Caki2 (cell line): Measurements from ENCODE around the gene TOX3. TPM values are rescaled to one million over a fixed set of nuclear protein-coding genes. Genes with fewer than 3 reads are reported as not detected.

Experiments used
- DNase-seq: peaks from one replicate; pipeline ENCODE4 v3.0.0-alpha.2; 2015; ENCODE audit warnings: low read depth
- in situ Hi-C: cut with HindIII; loops from 2 replicates; pipeline ENCODE4 v1.10.0; 2016; ENCODE audit warnings: low sequenced_read_pairs, low pct_unique_long_range_greater_than_20kb, mixed read lengths
- total RNA-seq: library from RNA; depleted of rRNA; stranded (reverse); fragments of >200 nt; shearing (Covaris generic); gene quantifications from 2 replicates; pipeline ENCODE4 v1.2.3, GENCODE V29; 2014; ENCODE audit warnings: low replicate concordance

TOX3 gene
- total RNA-seq, 1 experiment from 2014 or later = 0.10 TPM

DNA sequence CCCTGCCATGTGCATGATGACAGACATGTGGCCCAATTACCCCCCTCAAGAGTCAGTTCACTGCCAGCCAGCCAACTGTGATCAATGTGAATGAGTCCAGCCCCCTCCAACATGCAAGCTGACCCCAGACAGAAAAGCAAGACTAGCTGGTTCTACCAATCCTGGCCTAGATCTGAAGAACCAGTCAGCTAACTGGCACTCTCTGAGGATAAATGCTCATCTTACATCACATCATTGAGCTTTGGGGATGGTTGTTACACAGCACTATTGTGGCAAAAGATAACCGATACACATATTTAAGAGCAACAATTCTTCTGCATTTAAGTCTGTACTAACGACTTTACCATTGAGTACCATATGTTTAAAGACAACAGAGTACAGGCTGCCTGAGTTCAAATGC, 106.7 kb downstream of the TOX3 start:
- in situ Hi-C loops = no loop called here

DNA sequence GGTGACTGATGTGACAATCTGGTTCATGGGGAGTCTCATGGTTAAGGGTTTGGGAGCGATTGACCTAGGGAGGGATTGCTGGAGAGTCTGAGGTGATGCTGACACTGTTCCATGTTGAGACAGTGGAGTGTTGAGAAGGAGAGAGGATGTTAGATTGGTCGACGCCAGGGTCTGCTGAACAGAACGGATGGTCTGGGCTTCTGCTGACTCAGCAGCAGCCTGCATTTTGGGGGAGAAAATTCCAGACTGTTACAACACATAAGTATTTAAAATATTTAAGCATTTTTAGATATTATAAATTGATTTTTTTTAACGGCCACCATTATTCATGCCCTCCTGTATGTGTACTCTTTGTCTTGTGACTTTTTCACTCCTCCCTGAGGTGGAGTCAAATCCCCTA, 107.2 kb downstream of the TOX3 start:
- in situ Hi-C loops = no loop called here
- DNase-seq = no peak

More for the DNA sequence above, 106.7 kb downstream of the TOX3 start:
- DNase-seq = no peak

DNA sequence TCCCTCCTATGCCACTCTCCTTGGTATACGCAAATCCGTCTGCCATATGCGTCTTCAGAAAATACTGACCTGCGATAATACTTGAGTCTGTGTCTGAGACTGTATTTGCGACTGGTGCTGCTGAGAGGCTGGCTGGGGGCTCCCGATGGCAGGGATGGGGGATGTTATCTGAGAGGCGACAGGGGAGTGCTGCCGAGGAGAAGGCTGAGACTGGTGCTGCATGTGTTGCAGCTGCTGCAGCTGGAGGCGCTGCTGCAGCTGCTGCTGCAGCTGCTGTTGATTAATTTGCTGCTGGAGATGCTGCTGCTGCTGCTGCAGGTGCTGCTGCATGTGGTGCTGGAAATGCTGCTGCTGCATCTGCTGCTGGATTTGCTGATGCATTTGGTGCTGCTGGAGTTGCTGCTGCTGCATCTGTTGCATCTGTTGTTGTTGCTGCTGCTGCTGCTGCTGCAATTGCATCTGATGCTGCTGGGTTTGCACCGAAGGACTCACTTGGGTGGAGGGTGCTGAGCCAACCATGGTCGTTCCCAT, 107.7 kb downstream of the TOX3 start:
- no peak for DNase-seq
- in situ Hi-C loops = no loop called here

DNA sequence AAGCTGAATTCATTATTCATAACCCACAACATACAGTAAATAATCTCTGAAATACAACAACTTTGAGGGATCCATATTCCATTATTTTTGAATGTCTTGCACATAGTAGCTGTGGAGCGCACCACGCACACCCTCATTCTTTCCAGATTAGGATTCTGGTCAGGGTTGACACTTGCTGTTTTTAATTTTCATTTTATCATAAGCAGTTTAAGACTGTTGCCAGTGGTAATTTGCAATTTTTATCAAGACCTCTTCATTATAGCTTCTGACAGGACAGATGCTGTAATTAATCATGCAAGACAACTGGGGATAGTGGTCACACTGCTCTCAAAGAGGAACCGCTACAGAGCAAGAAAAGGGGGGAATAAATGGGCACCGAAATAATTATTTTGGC, 109.7 kb downstream of the TOX3 start:
- no peak for DNase-seq
- in situ Hi-C loops = no loop called here

DNA sequence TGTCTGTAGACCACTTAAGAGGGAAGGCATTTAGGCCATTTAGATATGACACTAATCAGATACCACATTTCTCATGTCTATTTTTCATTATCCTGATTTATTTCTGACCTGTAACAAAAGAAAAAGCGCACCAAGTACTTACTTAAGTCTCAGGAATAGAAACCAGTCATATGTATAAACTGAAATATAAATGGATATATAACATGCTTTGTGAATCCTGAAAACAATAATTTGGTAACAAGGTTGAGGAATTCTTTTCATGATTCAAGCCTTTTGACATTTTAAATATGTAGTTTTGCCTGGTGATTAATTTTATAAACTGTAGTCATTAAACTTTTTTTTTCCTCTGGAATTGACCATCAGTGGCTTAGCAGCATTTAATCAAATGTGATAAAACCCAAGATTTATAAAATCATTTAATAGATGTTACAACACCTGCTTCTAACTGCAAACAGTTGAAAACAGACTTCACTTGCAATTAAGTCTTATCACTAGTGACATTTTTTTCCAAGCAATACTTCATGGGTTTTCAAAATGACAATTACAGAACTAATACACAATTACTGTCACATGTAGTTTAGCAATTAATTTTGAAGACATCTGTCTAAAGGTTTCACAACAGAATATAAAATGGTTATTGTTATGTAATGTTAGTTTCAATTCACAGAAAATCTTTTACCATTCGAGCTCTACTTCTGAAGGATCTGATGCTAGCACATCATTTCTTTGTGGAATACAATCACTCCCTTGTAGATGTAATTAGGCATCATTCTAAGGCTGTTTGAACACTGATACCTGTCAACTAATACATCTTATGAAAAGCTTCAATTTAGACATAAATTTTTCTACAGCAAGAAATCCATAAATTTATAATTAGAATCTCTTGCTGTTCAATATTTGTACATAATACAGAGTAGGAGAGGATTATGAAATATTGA, 110.3 kb downstream of the TOX3 start:
- in situ Hi-C loops = no loop called here
- no peak for DNase-seq

DNA sequence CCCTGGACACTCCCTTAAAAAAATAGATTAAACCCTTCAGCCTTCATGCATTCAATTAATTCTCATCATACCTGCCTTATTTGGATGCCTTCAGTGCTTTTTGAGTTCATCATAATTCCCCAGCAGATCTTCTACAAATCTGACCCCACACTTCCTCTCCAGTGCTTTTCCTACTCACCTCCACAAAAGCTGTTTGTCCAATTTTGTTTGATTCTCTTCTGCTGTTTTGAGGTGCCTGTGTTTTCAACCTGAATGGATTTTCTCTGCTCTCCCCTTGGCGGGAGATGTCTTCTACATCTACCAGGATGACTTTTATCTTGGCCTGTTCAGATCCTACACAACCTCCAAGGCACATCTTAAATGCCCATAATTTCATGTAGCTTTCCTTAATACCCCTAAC, 112.7 kb downstream of the TOX3 start:
- DNase-seq = no peak
- in situ Hi-C loops = no loop called here

DNA sequence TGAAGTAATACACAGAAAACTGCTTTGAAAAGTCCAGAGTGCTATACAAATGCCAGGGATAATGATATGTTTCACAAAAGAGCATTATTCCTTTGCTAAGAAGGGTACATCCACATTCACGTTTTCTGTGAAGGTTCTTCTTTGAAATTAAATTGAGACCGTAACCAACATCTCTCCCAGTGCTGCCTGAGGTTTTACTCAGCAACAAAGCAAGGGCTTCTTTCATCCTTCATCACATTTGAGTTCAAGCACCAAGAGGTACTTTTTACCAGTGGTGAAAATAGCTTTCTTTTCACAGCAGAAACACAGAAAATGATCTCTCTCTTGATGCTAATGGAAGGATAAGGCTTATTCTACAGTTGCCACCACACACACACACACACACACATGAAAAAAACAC, 113.3 kb downstream of the TOX3 start:
- in situ Hi-C loops = no loop called here
- DNase-seq = no peak

DNA sequence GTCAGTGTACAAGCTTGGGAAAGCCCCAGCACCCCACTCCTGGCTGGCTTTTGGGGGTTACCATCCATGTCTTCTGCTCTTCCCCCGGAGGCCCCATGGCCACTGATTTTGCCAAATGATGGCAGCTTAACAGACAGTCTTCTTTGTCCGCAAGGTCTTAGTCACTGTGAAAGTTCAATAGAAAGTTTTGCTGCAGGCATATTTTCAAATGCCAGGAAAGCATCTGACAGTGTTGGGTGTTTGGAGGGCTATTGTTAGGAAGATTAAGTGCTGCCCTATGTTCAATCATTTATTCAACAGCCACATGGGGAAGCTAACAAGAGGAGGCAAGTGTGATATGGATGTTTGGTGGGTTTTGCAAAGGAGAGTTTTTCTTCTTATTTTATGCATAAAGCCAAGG, 122.4 kb downstream of the TOX3 start:
- in situ Hi-C loops = no loop called here
- no peak for DNase-seq

DNA sequence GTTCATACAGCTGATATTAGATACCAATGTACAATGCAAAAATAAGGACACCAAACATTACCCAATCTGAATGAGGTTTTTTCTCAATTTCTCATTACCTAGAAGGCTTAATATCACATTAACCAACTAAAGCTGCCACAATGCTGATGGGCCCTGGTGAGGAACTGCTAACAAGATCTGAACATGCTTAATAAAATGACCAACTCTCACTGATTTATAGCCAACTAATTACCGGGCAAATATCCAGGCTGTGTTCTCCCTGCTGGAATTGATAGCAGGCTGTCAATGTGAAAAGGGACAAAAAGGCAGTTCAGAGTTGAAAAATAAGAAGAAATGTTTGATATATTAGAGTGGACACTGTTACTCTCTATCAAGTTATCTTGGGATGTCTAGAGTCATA, 124.6 kb downstream of the TOX3 start:
- in situ Hi-C loops = no loop called here
- no peak for DNase-seq

DNA sequence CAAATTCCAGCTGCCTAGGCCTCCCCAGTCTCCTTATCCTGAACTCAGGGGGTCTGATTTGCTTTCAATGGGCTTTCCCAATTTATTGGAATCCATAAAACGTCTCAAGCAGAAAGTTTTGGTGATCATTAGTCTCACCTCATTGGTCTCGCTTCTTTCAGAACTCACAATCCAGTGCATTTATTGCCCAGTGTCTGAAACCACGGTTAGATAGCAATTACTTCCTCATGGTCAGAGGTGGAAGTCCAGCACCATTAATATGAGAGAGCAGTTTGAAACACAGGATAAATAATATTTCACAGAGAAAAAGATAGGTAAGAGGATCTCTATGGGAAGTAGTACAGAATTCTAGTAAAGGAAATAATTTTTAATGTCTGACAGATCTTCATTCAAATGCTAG, 128.7 kb downstream of the TOX3 start:
- no peak for DNase-seq
- in situ Hi-C loops = no loop called here

DNA sequence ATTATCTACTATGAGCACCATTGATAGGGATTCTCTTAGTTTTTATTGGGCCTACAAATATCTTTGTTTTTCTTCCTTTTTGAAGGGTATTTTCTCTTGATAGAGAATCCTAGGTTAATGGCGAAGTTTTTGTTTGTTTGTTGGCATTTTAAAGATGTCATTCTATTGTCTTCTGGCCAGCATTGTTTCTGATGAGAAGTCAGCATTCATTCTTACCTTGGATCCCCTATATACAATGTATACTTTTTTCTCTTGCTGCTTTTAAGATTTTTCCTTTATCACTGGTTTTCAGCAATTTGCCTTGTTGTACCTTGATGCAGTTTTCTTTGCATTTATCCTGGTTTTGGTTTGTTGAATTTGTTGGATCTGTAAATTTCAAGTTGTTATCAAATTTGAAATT, 130.1 kb downstream of the TOX3 start:
- in situ Hi-C loops = no loop called here
- DNase-seq = no peak

DNA sequence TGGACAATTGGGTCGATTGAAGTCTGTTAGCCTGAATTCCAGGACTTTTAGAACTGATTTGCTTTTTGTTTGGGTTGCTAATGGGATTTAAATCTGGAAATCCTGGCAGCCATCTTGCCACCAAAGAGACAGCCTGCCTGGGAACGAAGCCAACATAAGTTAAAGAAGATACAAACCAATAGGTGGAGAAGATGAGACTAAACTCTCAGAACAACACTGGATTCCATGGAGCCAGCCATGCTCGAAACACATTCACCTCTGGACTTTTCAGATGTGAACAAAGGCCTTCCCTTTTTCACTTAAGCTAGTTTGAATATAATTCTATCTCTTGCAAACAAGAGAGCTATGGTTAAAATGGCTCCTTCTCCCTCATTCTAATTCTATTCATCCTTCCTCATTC, 135.9 kb downstream of the TOX3 start:
- in situ Hi-C loops = no loop called here
- peak; percentile 27 for DNase-seq

DNA sequence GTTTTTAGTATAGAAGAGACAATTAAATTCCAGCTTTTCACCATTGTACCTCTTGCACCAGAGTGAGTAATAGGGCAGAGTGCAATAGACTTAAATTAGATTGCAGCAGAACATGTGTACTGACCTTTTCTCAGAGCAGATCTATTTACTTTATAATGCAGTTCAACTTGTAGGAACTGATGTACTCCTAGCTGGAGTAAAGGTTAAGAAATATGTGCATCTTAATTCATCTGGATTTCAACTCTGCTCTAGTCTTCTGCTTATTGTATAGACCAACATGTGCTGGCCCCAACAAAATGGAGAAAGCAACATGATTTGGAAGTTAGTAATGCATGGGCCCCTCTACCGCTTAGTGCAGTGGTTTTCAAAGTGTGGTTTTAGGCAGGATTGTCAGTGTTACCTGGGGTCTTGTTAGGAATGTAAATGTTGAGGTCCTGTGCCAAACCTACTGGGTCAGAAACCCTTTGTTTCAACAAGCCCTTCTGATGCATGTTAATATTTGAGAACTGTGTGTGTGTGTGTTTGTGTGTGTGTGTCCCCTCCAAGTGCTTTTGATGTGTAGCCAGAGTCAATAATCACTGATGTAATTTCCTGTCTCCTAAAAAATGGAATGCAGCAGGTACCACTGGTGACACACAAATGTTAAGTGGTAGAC, 138.6 kb downstream of the TOX3 start:
- in situ Hi-C loops = no loop called here
- DNase-seq = no peak

DNA sequence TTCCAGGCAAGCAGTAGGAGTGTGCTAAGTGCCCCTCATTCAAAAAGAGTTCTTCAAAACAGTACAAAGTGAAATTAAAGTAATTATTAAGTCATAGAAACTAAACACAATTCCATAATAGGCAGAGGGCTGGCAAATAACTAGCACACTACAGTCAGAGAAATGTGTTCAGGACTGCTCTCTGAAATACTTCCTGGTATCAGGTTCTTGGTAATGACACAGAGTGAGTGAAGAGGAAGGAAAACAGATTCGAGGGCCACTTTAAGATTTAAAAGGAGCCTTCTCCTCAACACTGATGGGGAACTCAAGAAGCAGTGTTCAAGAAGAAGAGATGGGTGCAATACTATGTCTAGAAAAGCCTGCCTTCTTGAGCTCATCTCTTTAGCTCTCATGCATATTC, 139.2 kb downstream of the TOX3 start:
- in situ Hi-C loops = no loop called here
- no peak for DNase-seq

DNA sequence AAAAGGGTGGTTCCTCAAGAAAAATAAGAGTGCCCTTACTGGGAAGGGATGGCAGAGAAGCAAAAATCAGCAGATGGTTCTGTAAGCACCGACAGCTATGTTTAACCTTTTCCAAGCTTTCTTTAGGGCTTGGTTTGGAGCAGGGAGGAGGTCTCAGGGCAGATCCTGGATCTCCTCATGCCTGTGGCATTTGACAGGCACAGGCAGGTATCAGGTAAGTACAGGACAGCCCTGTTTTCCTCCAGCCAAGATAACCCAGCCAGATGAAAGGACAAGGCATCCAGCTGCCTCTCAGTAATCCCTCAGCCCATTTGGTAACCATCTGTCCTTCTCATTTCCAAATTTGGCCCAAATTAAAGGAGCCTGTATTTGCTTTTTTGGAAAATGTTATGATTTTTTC, 141.5 kb downstream of the TOX3 start:
- in situ Hi-C loops = no loop called here
- no peak for DNase-seq

DNA sequence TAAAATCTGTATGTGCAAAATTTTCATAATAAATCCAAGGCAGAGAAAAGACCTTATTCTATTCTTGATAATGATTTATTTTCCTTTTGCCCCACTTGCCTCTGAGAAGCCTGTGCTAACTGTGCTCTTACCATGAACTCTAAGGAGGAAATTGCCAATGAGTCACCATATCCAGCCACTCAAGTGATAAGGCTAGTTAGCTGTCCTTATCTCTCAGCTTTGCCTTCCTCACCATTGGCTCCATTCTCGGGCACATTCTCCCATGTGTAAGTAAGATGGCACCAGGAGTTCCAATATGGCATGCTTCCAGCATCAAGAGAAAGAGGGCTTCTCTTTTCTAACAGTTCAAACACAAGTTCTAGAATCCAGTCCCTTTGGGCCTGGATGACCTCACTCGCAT, 142.4 kb downstream of the TOX3 start:
- DNase-seq = no peak
- in situ Hi-C loops = no loop called here

DNA sequence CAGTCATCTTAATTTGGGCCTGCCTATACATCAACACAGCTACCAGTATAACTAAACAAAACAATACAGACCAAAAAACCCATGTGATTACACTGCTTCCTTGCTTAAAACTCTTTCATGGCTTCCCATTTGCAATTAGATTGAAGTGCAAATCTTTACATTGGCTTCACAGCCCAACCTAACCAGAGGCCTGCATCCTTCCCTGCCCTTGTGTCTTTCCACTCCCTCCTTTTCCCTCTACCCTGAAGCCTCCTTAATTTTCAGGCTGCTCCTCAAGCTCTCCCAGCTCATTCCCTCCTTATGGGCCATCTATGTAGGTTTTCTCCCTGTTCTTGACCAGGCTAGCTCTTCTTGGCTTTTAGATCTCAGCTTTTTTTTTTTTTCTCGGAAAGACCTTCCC, 147.8 kb downstream of the TOX3 start:
- in situ Hi-C loops = no loop called here

DNA sequence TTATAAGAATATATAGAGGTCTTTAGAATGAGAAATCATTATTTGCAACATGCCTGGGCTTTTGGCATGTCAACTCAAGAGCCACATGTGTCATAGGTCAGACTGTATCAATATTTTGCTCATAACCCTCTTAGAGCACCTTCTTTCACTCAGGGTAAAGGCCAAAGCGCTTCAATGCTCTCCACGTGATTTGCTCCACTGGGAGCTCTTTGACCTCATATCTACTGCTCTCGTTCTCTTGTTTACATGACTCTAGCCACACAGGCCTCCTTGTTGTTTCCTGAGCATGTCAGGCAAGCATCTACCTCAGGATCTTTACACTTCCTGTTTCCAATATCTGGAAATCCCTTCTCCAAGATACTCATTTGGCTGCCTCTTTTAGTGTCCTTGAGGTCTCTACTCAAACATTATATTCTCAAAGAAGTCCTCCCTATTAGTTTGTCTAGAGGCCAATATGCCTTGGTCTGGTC, 148.4 kb downstream of the TOX3 start:
- DNase-seq = no peak
- in situ Hi-C loops = no loop called here

More for the DNA sequence above, 147.8 kb downstream of the TOX3 start:
- no peak for DNase-seq

DNA sequence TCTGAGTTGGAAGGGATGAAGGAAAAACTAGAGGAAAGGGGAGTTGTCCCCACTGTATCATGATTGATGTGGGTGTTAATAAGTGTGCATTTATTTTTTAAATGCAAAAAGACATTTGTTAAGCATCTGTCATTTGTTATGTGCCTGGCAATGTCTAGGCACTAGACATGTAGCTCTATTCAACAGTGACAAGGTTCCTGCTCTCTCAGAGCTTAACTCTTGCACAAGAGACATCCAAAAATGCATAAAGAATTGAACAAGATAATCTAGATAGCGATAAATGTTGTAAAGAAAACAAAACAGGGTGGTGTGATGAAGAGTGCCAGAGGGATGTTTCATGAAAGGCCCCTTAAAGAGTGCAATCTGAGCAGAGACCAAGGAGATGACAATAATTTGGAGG, 148.9 kb downstream of the TOX3 start:
- in situ Hi-C loops = no loop called here
- DNase-seq = no peak
